ENCODE results near the gene TRAM2. TPM values are rescaled to one million over a fixed set of nuclear protein-coding genes. Genes with fewer than 3 reads are reported as not detected.

The TRAM2 gene
- total RNA-seq, 1 experiment from 2014 or later = 13.4 TPM

- peak; percentile 6 for ATAC-seq
- CTCF ChIA-PET = interaction anchor here (0.8 to 3.5 kb wide), 8 partner anchors 20 to 305 kb away, joined by 3 to 17 read pairs (median 4); partner anchors contain the start of gene TRAM2
- POLR2A ChIA-PET = interaction anchor here (0.7 to 1.4 kb wide), 2 partner anchors 19 to 311 kb away, joined by 4 read pairs; partner anchors contain the start of genes MCM3 and TRAM2
- Mint-ChIP-seq H3K27me3 (ENCODE audit: low read depth) (no peaks in the 10 kb centered on the region), H3K4me1 (peaks cover 25% of the 10 kb centered on the region), H3K9me3 (no peaks in the 10 kb centered on the region), H3K27ac (no peak overlapping the region), H3K36me3 (no peaks in the 10 kb centered on the region), H3K4me3 (no peak overlapping the region)
- TF ChIP-seq USF1 (CRISPR knock-in tag; IDR thresholded peaks at IDR 0.05) = no peak
- TF ChIP-seq ATF1 (CRISPR knock-in tag; IDR thresholded peaks at IDR 0.05) = no peak
- TF ChIP-seq TEAD4 (CRISPR knock-in tag; IDR thresholded peaks at IDR 0.05) = no peak
- no peak for TF ChIP-seq ZNF219 (CRISPR knock-in tag; IDR thresholded peaks at IDR 0.05; ENCODE audit: borderline replicate concordance)
- TF ChIP-seq ZNF423 (CRISPR knock-in tag; IDR thresholded peaks at IDR 0.05) = no peak
- TF ChIP-seq NFE2L1 (CRISPR knock-in tag; IDR thresholded peaks at IDR 0.05) = no peak
- no peak for TF ChIP-seq JUN (CRISPR knock-in tag; IDR thresholded peaks at IDR 0.05)
- no peak for TF ChIP-seq NR2C2 (CRISPR knock-in tag; IDR thresholded peaks at IDR 0.05)
- TF ChIP-seq, protein P1, sequence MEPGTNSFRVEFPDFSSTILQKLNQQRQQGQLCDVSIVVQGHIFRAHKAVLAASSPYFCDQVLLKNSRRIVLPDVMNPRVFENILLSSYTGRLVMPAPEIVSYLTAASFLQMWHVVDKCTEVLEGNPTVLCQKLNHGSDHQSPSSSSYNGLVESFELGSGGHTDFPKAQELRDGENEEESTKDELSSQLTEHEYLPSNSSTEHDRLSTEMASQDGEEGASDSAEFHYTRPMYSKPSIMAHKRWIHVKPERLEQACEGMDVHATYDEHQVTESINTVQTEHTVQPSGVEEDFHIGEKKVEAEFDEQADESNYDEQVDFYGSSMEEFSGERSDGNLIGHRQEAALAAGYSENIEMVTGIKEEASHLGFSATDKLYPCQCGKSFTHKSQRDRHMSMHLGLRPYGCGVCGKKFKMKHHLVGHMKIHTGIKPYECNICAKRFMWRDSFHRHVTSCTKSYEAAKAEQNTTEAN (CRISPR knock-in tag; IDR thresholded peaks at IDR 0.05) = no peak
- TF ChIP-seq, protein P2, sequence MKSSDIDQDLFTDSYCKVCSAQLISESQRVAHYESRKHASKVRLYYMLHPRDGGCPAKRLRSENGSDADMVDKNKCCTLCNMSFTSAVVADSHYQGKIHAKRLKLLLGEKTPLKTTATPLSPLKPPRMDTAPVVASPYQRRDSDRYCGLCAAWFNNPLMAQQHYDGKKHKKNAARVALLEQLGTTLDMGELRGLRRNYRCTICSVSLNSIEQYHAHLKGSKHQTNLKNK (CRISPR knock-in tag; IDR thresholded peaks at IDR 0.05) = no peak
- TF ChIP-seq ZNF396 (CRISPR knock-in tag; IDR thresholded peaks at IDR 0.05; ENCODE audit: borderline replicate concordance) = no peak
- no peak for DNase-seq (ENCODE audit: low spot score)
These were observed 18.9 kb upstream of the TRAM2 start for GRCh38 chr6:52595796-52596130.

- DNase-seq (ENCODE audit: low spot score) = no peak
- Mint-ChIP-seq H3K27ac (peak overlapping the region; percentile 8; the same call in 1 of the 2 replicates), H3K27me3 (ENCODE audit: low read depth) (no peaks in the 10 kb centered on the region), H3K36me3 (no peaks in the 10 kb centered on the region), H3K4me1 (peaks cover 25% of the 10 kb centered on the region), H3K9me3 (no peaks in the 10 kb centered on the region), H3K4me3 (no peak overlapping the region)
- TF ChIP-seq TEAD1 (CRISPR knock-in tag; IDR thresholded peaks at IDR 0.05) (no peak), CDX4 (CRISPR knock-in tag; IDR thresholded peaks at IDR 0.05; ENCODE audit: borderline replicate concordance) (no peak), FOXP1 (CRISPR knock-in tag; IDR thresholded peaks at IDR 0.05; ENCODE audit: borderline replicate concordance) (no peak), ZNF121 (CRISPR knock-in tag; IDR thresholded peaks at IDR 0.05) (no peak)
- TF ChIP-seq, protein P3, sequence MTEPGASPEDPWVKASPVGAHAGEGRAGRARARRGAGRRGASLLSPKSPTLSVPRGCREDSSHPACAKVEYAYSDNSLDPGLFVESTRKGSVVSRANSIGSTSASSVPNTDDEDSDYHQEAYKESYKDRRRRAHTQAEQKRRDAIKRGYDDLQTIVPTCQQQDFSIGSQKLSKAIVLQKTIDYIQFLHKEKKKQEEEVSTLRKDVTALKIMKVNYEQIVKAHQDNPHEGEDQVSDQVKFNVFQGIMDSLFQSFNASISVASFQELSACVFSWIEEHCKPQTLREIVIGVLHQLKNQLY (CRISPR knock-in tag; IDR thresholded peaks at IDR 0.05) = no peak
- ATAC-seq = peak; percentile 68
- ChIA-PET CTCF (interaction anchor here (0.8 to 3.5 kb wide), 8 partner anchors 19 to 304 kb away, joined by 3 to 17 read pairs (median 4); partner anchors contain the start of gene TRAM2), POLR2A (interaction anchor here (0.7 to 1.4 kb wide), 3 partner anchors 19 to 310 kb away, joined by 3 to 4 read pairs (median 4); partner anchors contain the start of genes MCM3 and TRAM2)
These were observed 18.3 kb upstream of the TRAM2 start for GRCh38 chr6:52595000-52595795.

GRCh38 chr6:52594221-52594620, 17.4 kb upstream of the TRAM2 start:
- TF ChIP-seq RELA (CRISPR knock-in tag; IDR thresholded peaks at IDR 0.05; ENCODE audit: borderline replicate concordance) (no peak), SOX15 (CRISPR knock-in tag; IDR thresholded peaks at IDR 0.05) (no peak), ATF3 (CRISPR knock-in tag; conservative IDR thresholded peaks at IDR 0.05) (no peak), FOXP1 (CRISPR knock-in tag; IDR thresholded peaks at IDR 0.05; ENCODE audit: borderline replicate concordance) (no peak), ZNF219 (CRISPR knock-in tag; IDR thresholded peaks at IDR 0.05; ENCODE audit: borderline replicate concordance) (no peak), EMX1 (CRISPR knock-in tag; IDR thresholded peaks at IDR 0.05) (no peak)
- TF ChIP-seq, protein P4, sequence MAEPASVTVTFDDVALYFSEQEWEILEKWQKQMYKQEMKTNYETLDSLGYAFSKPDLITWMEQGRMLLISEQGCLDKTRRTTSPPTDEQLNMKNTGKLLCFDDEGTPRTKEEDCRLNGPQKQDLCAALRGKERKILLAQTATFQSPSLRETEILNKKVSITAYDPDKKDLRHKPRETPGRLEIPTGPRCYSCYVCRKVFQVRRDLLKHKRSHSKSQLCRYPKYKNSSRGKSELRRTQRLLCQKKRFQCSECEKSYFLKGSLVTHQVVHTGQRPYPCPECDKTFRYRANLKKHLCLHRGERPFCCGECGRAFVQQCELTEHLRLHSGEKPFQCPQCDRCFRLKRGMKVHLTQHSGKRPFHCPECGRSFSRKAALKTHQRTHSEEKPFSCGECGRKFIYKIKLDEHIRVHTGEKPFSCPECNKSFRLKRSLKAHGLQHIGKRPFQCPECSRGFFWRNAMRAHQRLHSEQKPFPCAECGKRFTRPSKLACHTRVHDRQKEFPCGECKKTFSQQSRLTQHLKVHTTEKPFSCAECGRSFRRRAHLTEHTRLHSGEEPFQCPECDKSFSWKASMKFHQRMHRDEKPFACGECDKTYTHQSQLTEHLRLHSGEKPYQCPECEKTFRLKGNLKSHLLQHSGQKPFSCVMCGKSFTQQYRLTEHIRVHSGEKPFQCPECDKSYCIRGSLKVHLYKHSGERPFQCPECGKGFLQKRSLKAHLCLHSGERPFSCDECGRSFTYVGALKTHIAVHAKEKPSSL (CRISPR knock-in tag; conservative IDR thresholded peaks at IDR 0.05) = no peak
- no peak overlapping the region for H3K4me3 Mint-ChIP-seq
- CTCF ChIA-PET = interaction anchor here (1.4 to 3.5 kb wide), 4 partner anchors 18 to 303 kb away, joined by 3 to 17 read pairs (median 6); partner anchors contain the start of gene TRAM2
- H3K36me3 Mint-ChIP-seq = no peaks in the 10 kb centered on the region
- no peak for ATAC-seq
- DNase-seq (ENCODE audit: low spot score) = no peak
- H3K4me1 Mint-ChIP-seq = peaks cover 25% of the 10 kb centered on the region
- no peaks in the 10 kb centered on the region for H3K27me3 Mint-ChIP-seq (ENCODE audit: low read depth)
- H3K27ac Mint-ChIP-seq = no peak overlapping the region
- no peaks in the 10 kb centered on the region for H3K9me3 Mint-ChIP-seq
- POLR2A ChIA-PET = interaction anchor here (0.7 kb wide), 2 partner anchors 18 to 69 kb away, joined by 3 read pairs; partner anchors contain the start of gene TRAM2
